Calu3 (cell line): ENCODE results near the gene KCNJ12. TPM values are rescaled to one million over a fixed set of nuclear protein-coding genes. Genes with fewer than 3 reads are reported as not detected.

Experiments used
- BruUV-seq: library from RNA; stranded (reverse); fragments of 400-500 nt; replicated peaks from 2 replicates; lab custom pipeline; 2021; lab: Mats Ljungman, UMichigan
- CTCF ChIA-PET: fragments of 300-600 bp; sonication (Branson Sonifier 250); formaldehyde crosslinking; loops from one replicate; lab custom pipeline; 2022; ENCODE audit warnings: antibody characterized with exemption; lab: Charles Lee
- DNase-seq: peaks from one replicate; pipeline ENCODE4 v3.0.0; 2022
- H3K27ac Mint-ChIP-seq: one replicate; pipeline ENCODE4 v1.8.0; 2022; ENCODE audit warnings: mixed read lengths; ENCODE audit not compliant: unreplicated experiment
- H3K27me3 Mint-ChIP-seq: one replicate; pipeline ENCODE4 v1.8.0; 2022; ENCODE audit warnings: mixed read lengths; ENCODE audit not compliant: unreplicated experiment
- H3K36me3 Mint-ChIP-seq: one replicate; pipeline ENCODE4 v1.8.0; 2022; ENCODE audit warnings: mild to moderate bottlenecking, moderate library complexity, mixed read lengths; ENCODE audit not compliant: insufficient read depth, unreplicated experiment
- H3K4me1 Mint-ChIP-seq: one replicate; pipeline ENCODE4 v1.8.0; 2022; ENCODE audit warnings: mild to moderate bottlenecking, low read depth, mixed read lengths; ENCODE audit not compliant: unreplicated experiment
- H3K4me3 Mint-ChIP-seq: one replicate; pipeline ENCODE4 v1.8.0; 2022; ENCODE audit warnings: mild to moderate bottlenecking, low read depth, moderate library complexity, mixed read lengths; ENCODE audit not compliant: unreplicated experiment
- H3K9me3 Mint-ChIP-seq: one replicate; pipeline ENCODE4 v1.8.0; 2022; ENCODE audit warnings: low read depth, mixed read lengths; ENCODE audit not compliant: unreplicated experiment
- CTCF ChIP-seq: fragments of 200-600 bp; IDR thresholded peaks from one replicate; pipeline ENCODE4 v1.8.0; 2022; ENCODE audit warnings: antibody characterized with exemption; ENCODE audit not compliant: unreplicated experiment
- intact Hi-C: fragments of 100-400 bp; cut with micrococcal nuclease; formaldehyde crosslinking; loops from one replicate; pipeline ENCODE4 v1.10.0; 2022; ENCODE audit not compliant: unreplicated experiment
- total RNA-seq: library from RNA; stranded (reverse); gene quantifications from 2 replicates; pipeline ENCODE4 v1.2.3, GENCODE V29; 2022

The KCNJ12 gene
- total RNA-seq, 1 experiment from 2014 or later, result not detected

- no peak for TF ChIP-seq CTCF
- Mint-ChIP-seq H3K27ac (no peak overlapping the region), H3K36me3 (no peaks in the 10 kb centered on the region), H3K4me1 (no peaks in the 10 kb centered on the region), H3K27me3 (peaks cover 50% of the 10 kb centered on the region), H3K9me3 (no peaks in the 10 kb centered on the region), H3K4me3 (no peak overlapping the region)
- CTCF ChIA-PET, result no interaction called here
- DNase-seq, result no peak
- no TSS peak for BruUV-seq
- intact Hi-C loops, result no loop called here
These were observed 6.7 kb downstream of the KCNJ12 start for GRCh38 chr17:21382560-21383495.

GRCh38 chr17:21385281-21385845 lies 9.2 kb downstream of the KCNJ12 start:
- Mint-ChIP-seq H3K27me3 (peaks cover 69% of the 10 kb centered on the region), H3K4me1 (no peaks in the 10 kb centered on the region), H3K4me3 (no peak overlapping the region), H3K36me3 (no peaks in the 10 kb centered on the region), H3K27ac (no peak overlapping the region), H3K9me3 (no peaks in the 10 kb centered on the region)
- DNase-seq, result no peak
- TF ChIP-seq CTCF, result no peak
- intact Hi-C loops, result no loop called here
- CTCF ChIA-PET, result no interaction called here
- no TSS peak for BruUV-seq

DNA sequence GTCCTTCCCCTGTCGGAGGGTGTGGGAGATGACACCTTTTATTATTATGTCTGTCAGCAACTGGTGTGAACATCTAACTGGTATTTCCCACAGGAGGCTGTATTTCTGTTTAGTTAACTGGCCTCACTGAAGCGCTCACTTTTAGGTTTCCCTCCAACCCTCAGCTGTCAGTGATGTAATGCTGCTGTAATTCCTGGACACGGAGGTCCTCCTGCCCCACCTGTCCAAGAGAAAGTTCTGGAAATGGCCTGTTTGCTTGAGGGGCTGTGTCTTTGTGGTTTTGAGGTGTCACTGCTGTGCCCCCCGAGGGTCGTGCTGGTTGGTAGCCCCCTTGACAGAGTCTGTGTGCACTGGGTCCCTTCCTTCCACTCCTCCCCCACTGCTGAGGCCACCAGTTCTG lies 11.5 kb downstream of the KCNJ12 start:
- peaks cover 64% of the 10 kb centered on the region for H3K27me3 Mint-ChIP-seq
- H3K27ac Mint-ChIP-seq, result no peak overlapping the region
- no peaks in the 10 kb centered on the region for H3K4me1 Mint-ChIP-seq
- intact Hi-C loops, result no loop called here
- no TSS peak for BruUV-seq
- CTCF ChIA-PET, result no interaction called here
- no peak for DNase-seq
- H3K4me3 Mint-ChIP-seq, result no peak overlapping the region
- no peak for TF ChIP-seq CTCF
- H3K36me3 Mint-ChIP-seq, result no peaks in the 10 kb centered on the region
- no peaks in the 10 kb centered on the region for H3K9me3 Mint-ChIP-seq

DNA sequence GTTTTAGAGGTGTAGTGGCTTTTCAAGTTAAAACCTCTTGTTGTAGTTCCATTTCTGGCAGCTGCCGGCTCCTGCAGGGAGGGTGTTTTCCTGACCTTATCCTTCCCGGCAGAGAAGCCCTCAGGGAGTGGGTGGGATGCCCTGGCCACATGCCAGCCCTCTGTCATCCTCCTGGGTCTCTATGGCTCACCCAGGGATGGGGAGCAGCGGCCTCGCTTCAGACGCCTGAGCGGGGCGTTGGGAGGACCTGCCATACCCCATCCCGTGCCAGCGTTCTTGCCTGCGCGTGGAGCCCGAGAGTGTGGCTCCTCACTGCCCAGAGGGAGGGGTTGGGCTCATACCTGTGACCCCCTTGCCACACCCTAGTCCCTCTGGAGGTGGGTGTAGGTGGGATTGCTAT lies 11.9 kb downstream of the KCNJ12 start:
- no peak for TF ChIP-seq CTCF
- CTCF ChIA-PET, result no interaction called here
- H3K36me3 Mint-ChIP-seq, result no peaks in the 10 kb centered on the region
- intact Hi-C loops, result no loop called here
- no peak overlapping the region for H3K4me3 Mint-ChIP-seq
- H3K27ac Mint-ChIP-seq, result no peak overlapping the region
- H3K4me1 Mint-ChIP-seq, result no peaks in the 10 kb centered on the region
- H3K27me3 Mint-ChIP-seq, result peaks cover 60% of the 10 kb centered on the region
- BruUV-seq, result no TSS peak
- DNase-seq, result no peak
- no peaks in the 10 kb centered on the region for H3K9me3 Mint-ChIP-seq
